OCI-LY1 (cell line): ENCODE data around the gene SMAD6.

Source experiments
- H2AFZ ChIP-seq: fragments of 200-600 bp; sonication (generic), shearing (Covaris generic); 2 replicates; pipeline ENCODE4 v1.6.0; 2014; ENCODE audit warnings: antibody characterized with exemption, mild to moderate bottlenecking, low read length
- H3F3A ChIP-seq: fragments of 200-600 bp; sonication (generic), shearing (Covaris generic); 2 replicates; pipeline ENCODE4 v1.6.0; 2014; ENCODE audit warnings: mild to moderate bottlenecking, antibody characterized with exemption, low read length, moderate library complexity; ENCODE audit not compliant: insufficient read depth
- H3K27ac ChIP-seq: fragments of 200-600 bp; sonication (generic); 2 replicates; pipeline ENCODE4 v1.5.1; 2014; ENCODE audit warnings: low read length, mixed run types, mild to moderate bottlenecking, low read depth; ENCODE audit not compliant: poor library complexity, severe bottlenecking
- H3K27me3 ChIP-seq: fragments of 200-600 bp; sonication (generic); 2 replicates; pipeline ENCODE4 v1.6.0; 2014; ENCODE audit warnings: antibody characterized with exemption, mild to moderate bottlenecking, low read length, moderate library complexity; ENCODE audit not compliant: insufficient read depth
- H3K36me3 ChIP-seq: fragments of 200-600 bp; sonication (generic); 2 replicates; pipeline ENCODE4 v1.6.1; 2014; ENCODE audit warnings: mild to moderate bottlenecking, antibody characterized with exemption, low read length, moderate library complexity, mixed read lengths; ENCODE audit not compliant: insufficient read depth
- H3K4me1 ChIP-seq: fragments of 200-600 bp; sonication (generic); 2 replicates; pipeline ENCODE4 v1.5.1; 2014; ENCODE audit warnings: mild to moderate bottlenecking, low read length, moderate library complexity; ENCODE audit not compliant: insufficient read depth, severe bottlenecking
- H3K4me2 ChIP-seq: fragments of 200-600 bp; sonication (generic), shearing (Covaris generic); 2 replicates; pipeline ENCODE4 v1.6.1; 2014; ENCODE audit warnings: low read length
- H3K4me3 ChIP-seq: fragments of 200-600 bp; sonication (generic); 2 replicates; pipeline ENCODE4 v1.5.1; 2014; ENCODE audit warnings: low read length, low read depth, mild to moderate bottlenecking, mixed read lengths; ENCODE audit not compliant: poor library complexity, severe bottlenecking
- H3K79me2 ChIP-seq: fragments of 200-600 bp; shearing (Covaris generic); 2 replicates; pipeline ENCODE4 v1.6.1; 2016; ENCODE audit warnings: mixed run types, low read length, mixed read lengths; ENCODE audit not compliant: insufficient read depth
- H3K9ac ChIP-seq: fragments of 200-600 bp; sonication (generic), shearing (Covaris generic); 2 replicates; pipeline ENCODE4 v1.6.1; 2014; ENCODE audit warnings: mild to moderate bottlenecking, low read length, mixed read lengths
- H3K9me2 ChIP-seq: fragments of 200-600 bp; sonication (generic), shearing (Covaris generic); 2 replicates; pipeline ENCODE4 v1.6.1; 2014; ENCODE audit warnings: low read depth, mild to moderate bottlenecking, low read length, mixed read lengths
- H3K9me3 ChIP-seq: fragments of 200-600 bp; shearing (Covaris generic); 2 replicates; pipeline ENCODE4 v1.6.1; 2014; ENCODE audit warnings: low read length, mixed read lengths
- H4K20me1 ChIP-seq: fragments of 200-600 bp; sonication (generic), shearing (Covaris generic); 2 replicates; pipeline ENCODE4 v1.6.0; 2016; ENCODE audit warnings: mild to moderate bottlenecking, low read length; ENCODE audit not compliant: insufficient read depth
- EZH2 ChIP-seq: fragments of 200-600 bp; sonication (generic), shearing (Covaris generic); IDR thresholded peaks from 2 replicates; pipeline ENCODE4 v1.8.0; 2017; ENCODE audit warnings: borderline replicate concordance, mixed run types, mild to moderate bottlenecking, antibody characterized with exemption, low read length, moderate library complexity, mixed read lengths
- TF ChIP-seq, protein P1 (sequence below): fragments of 200-600 bp; sonication (generic), shearing (Covaris generic); IDR thresholded peaks from 2 replicates; pipeline ENCODE4 v1.5.1; 2017; ENCODE audit warnings: mild to moderate bottlenecking, antibody characterized with exemption, low read length, moderate library complexity, mixed read lengths

The SMAD6 gene

GRCh38 chr15:66825139-66825538 is 123.1 kb downstream of the SMAD6 start:
- Histone ChIP-seq H3K4me3 (no peak overlapping the region), H3K27me3 (0 out of 2 replicates have a peak, but pooled peaks cover 3% of the 10 kb centered on the region), H3K9me3 (no peaks in the 10 kb centered on the region), H3K4me1 (no peaks in the 10 kb centered on the region), H3K9ac (no peak overlapping the region), H3K36me3 (no peaks in the 10 kb centered on the region), H3K4me2 (no peak overlapping the region), H3K9me2 (no peaks in the 10 kb centered on the region), H4K20me1 (no peaks in the 10 kb centered on the region), H3K27ac (no peak overlapping the region), H3F3A (no peaks in the 10 kb centered on the region), H3K79me2 (no peaks in the 10 kb centered on the region), H2AFZ (no peak overlapping the region)
- no peak for TF ChIP-seq EZH2
- TF ChIP-seq, protein P1, sequence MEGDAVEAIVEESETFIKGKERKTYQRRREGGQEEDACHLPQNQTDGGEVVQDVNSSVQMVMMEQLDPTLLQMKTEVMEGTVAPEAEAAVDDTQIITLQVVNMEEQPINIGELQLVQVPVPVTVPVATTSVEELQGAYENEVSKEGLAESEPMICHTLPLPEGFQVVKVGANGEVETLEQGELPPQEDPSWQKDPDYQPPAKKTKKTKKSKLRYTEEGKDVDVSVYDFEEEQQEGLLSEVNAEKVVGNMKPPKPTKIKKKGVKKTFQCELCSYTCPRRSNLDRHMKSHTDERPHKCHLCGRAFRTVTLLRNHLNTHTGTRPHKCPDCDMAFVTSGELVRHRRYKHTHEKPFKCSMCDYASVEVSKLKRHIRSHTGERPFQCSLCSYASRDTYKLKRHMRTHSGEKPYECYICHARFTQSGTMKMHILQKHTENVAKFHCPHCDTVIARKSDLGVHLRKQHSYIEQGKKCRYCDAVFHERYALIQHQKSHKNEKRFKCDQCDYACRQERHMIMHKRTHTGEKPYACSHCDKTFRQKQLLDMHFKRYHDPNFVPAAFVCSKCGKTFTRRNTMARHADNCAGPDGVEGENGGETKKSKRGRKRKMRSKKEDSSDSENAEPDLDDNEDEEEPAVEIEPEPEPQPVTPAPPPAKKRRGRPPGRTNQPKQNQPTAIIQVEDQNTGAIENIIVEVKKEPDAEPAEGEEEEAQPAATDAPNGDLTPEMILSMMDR, result no peak

DNA sequence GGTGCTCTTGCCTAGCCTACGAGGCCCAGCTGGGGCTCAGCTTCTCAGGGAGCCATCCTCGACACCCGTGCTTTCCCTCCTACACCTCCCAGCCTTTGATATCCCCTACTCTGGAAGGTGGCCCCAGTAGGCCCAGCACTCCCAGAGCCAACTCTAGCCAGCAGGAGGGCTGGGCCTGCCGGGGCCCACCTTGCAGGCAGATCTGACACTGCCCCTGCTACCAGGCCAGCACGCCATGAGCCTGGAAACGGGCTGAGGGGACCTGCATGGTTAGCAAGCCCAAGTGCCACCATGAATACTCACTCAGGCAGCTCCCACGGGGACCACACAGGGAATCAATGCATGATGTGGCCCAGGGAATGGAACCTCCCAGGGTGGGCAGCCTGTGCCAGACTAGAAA is 123.7 kb downstream of the SMAD6 start:
- H3K36me3 ChIP-seq, result no peaks in the 10 kb centered on the region
- no peaks in the 10 kb centered on the region for H3K9me2 ChIP-seq
- no peak overlapping the region for H3K9ac ChIP-seq
- H3K9me3 ChIP-seq, result no peaks in the 10 kb centered on the region
- H3K79me2 ChIP-seq, result no peaks in the 10 kb centered on the region
- H3K27me3 ChIP-seq, result 0 out of 2 replicates have a peak, but pooled peaks cover 3% of the 10 kb centered on the region
- H4K20me1 ChIP-seq, result no peaks in the 10 kb centered on the region
- TF ChIP-seq, protein P1, result no peak
- no peak for TF ChIP-seq EZH2
- H3F3A ChIP-seq, result no peaks in the 10 kb centered on the region
- H3K4me2 ChIP-seq, result no peak overlapping the region
- H3K4me3 ChIP-seq, result no peak overlapping the region
- H3K4me1 ChIP-seq, result no peaks in the 10 kb centered on the region
- no peak overlapping the region for H3K27ac ChIP-seq
- H2AFZ ChIP-seq, result no peak overlapping the region

DNA sequence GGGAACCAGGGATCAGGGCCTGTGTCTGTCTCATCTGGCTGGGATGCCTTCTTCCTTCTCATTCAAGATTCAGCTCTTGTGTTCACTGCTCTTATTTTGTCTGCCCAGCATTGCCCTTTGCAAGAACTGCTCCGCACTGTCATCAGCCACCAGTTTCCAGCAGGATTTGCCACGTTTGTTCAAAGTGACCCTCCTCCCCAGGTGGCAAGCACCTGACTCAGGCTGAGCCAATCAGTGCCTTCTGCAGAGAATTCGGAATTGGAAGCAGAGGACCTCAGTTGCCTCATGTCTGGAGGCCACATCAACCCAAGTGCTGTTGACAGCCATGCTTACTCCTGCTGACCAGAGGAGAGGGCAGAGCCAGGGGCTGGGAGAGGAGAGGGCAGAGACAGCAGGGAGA is 124.5 kb downstream of the SMAD6 start:
- H2AFZ ChIP-seq, result no peak overlapping the region
- H3K79me2 ChIP-seq, result no peaks in the 10 kb centered on the region
- no peak overlapping the region for H3K4me2 ChIP-seq
- no peaks in the 10 kb centered on the region for H3K9me2 ChIP-seq
- H3K9me3 ChIP-seq, result no peaks in the 10 kb centered on the region
- no peak for TF ChIP-seq EZH2
- TF ChIP-seq, protein P1, result no peak
- H3K27ac ChIP-seq, result no peak overlapping the region
- no peaks in the 10 kb centered on the region for H3K36me3 ChIP-seq
- H3K4me3 ChIP-seq, result no peak overlapping the region
- no peaks in the 10 kb centered on the region for H3F3A ChIP-seq
- no peaks in the 10 kb centered on the region for H3K4me1 ChIP-seq
- H3K9ac ChIP-seq, result no peak overlapping the region
- H4K20me1 ChIP-seq, result no peaks in the 10 kb centered on the region
- H3K27me3 ChIP-seq, result peaks cover 3% of the 10 kb centered on the region; the same call in 1 of the 2 replicates
